Ovary (tissue), 9 donors: Measurements from ENCODE around the gene IKZF3. TPM values are rescaled to one million over a fixed set of nuclear protein-coding genes. Genes with fewer than 3 reads are reported as not detected.
"Not testable (repeated sequence)": the region's sequence is repeated elsewhere in the genome, so short reads cannot be mapped to it uniquely, and the experiment has no call there.

Experiments
- DNase-seq, 5 donors: peaks; one replicate each; pipeline ENCODE4 v3.0.0-alpha.2; 2019 to 2020
- H3K27ac ChIP-seq, 2 donors: fragments of 200-600 bp; one replicate each; pipeline versions ENCODE4 v1.5.1 to v1.8.0; 2019 to 2022
- H3K27me3 ChIP-seq: fragments of 200-600 bp; one replicate; pipeline ENCODE4 v1.8.0; 2022
- H3K36me3 ChIP-seq: fragments of 200-600 bp; sonication (generic); one replicate; pipeline ENCODE4 v1.5.1; 2019
- H3K4me1 ChIP-seq: one replicate; pipeline ENCODE4 v1.8.1; 2013; ENCODE audit warnings: mild to moderate bottlenecking, moderate library complexity; ENCODE audit not compliant: insufficient read depth
- H3K4me3 ChIP-seq: fragments of 200-600 bp; sonication (generic); one replicate; pipeline ENCODE4 v1.5.1; 2017
- H3K9me3 ChIP-seq, 2 donors: fragments of 200-600 bp in 1 of 2; sonication (generic) in 1 of 2; one replicate each; pipeline versions ENCODE4 v1.5.1 to v1.8.1; 2013 to 2019; ENCODE audit warnings: mild to moderate bottlenecking in 1 of 2, moderate library complexity in 1 of 2
- EP300 ChIP-seq: sonication (generic); formaldehyde crosslinking; IDR thresholded peaks from one replicate; pipeline ENCODE4 v1.6.1; 2017; ENCODE audit warnings: antibody characterized with exemption
- POLR2A ChIP-seq: fragments of 450-650 bp; IDR thresholded peaks from one replicate; pipeline ENCODE4 v1.6.1; 2017; ENCODE audit warnings: antibody characterized with exemption, mild to moderate bottlenecking, moderate library complexity
- WGBS, 3 donors: extraction: QIAGEN DNeasy Blood & Tissue Kit in 1 of 3; methylation state at CpG; one replicate each; pipeline versions ENCODE4 v1.1.5 to v1.1.7; 2013 to 2017; 5-methylcytosine and 5-hydroxymethylcytosine counted together
- intact Hi-C, 4 donors: fragments of 100-400 bp; cut with DNase I; formaldehyde crosslinking; loops; one replicate each; pipeline versions ENCODE4 v1.11.0 to v1.15.1; 2022 to 2023
- polyA plus RNA-seq, 2 donors: library from polyadenylated mRNA; stranded (reverse); fragments of 200-250 nt in 1 of 2; fragments of 350-450 nt in 1 of 2; fragmentation: Illumina TruSeq in 1 of 2; extraction: RNeasy Lipid Tissue Mini Kit (QIAGEN cat#74804) in 1 of 2; gene quantifications; one replicate each; pipeline ENCODE4 v1.2.3, GENCODE V29; 2013 to 2014
- total RNA-seq, 7 donors: library from RNA; depleted of rRNA in 2 of 7; stranded (reverse); fragments of >200 nt in 2 of 7; fragmentation: NEBNext Ultra II Directional in 3 of 7; extraction: Animal tissue kit (Norgen Biotek cat#: 25700) in 3 of 7; gene quantifications; one replicate each; pipeline versions ENCODE4 v1.1.0 to v1.2.4, GENCODE V29; 2016 to 2023
- TF ChIP-seq, protein P1 (sequence below), 3 donors: fragments of 450-650 bp in 2 of 3; fragments of 200-600 bp in 1 of 3; IDR thresholded peaks; one replicate each; pipeline versions ENCODE4 v1.5.1 to v1.8.0; 2016 to 2022; ENCODE audit warnings: antibody characterized with exemption in 3 of 3, mild to moderate bottlenecking in 1 of 3
- donor health status: DM: no; HTN: no; CAD: no; lungs with moderate emphysema.
- donor health status: DM: no; HTN: no; CAD: no.
- donor health status: Bipolar disorder and iron deficiency.
- donor health status: DM: yes; HTN: yes; CAD: no.
- donor health status: DM: no; HTN: no; CAD: no.
- donor health status: DM: yes; HTN: yes; CAD: no.

Gene IKZF3
- total and polyA plus RNA-seq, 9 donors, result 0.16 to 2.6 (median 0.62) TPM

DNA sequence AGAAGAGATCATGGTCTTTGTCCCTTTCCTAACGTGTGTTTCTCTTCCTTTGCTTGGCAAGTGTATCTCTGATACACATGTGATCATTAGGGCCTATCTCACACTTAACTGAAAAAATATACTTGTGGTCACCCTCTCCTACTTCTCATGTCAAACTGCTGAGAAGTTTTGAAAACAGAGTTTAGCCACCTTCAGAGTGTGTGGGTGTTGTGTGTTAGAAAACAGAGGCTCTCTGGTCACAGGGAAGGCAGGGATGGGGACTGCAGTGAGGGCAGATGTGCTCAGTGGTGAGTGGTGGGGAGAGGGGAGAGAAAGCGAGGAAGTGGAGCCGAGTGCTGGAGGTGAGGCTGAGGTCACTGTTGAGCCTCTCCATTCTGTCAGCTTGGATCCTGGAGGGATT, 97.0 kb downstream of the IKZF3 start:
- intact Hi-C loops, result no loop called here
- 29 to 46% (median 45%) methylated on average over 3 of the region's 3 CpGs for WGBS, 3 donors

DNA sequence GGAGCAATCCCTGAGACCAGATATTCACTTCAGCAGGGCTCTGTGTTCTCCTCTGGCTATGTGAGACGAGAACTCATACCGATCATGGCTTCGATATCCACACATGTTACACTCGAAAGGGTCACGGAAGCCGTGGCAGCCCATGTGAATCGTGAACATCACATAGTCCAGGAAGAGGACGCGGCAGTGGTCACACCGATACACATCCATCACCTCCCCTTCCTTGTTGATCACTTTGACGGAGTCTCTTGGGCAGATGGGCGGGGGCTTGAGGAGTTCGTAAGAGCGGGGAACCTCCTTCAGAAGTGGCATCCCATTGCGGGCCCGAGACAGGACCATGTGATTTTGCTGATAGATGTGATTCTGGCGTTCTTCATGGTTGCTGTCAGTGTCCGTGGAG, 98.3 kb downstream of the IKZF3 start:
- Histone ChIP-seq H3K4me3 (no peak overlapping the region), H3K9me3 (no peaks in the 10 kb centered on the region), H3K4me1 (no peaks in the 10 kb centered on the region), H3K27me3 (no peaks in the 10 kb centered on the region), H3K27ac (no peak overlapping the region), H3K36me3 (no peaks in the 10 kb centered on the region)
- 89 to 90% (median 89%) methylated on average over 18 of the region's 18 CpGs for WGBS, 3 donors
- no peak for DNase-seq
- intact Hi-C loops, result no loop called here
- no peak for TF ChIP-seq EP300
- TF ChIP-seq, protein P1, sequence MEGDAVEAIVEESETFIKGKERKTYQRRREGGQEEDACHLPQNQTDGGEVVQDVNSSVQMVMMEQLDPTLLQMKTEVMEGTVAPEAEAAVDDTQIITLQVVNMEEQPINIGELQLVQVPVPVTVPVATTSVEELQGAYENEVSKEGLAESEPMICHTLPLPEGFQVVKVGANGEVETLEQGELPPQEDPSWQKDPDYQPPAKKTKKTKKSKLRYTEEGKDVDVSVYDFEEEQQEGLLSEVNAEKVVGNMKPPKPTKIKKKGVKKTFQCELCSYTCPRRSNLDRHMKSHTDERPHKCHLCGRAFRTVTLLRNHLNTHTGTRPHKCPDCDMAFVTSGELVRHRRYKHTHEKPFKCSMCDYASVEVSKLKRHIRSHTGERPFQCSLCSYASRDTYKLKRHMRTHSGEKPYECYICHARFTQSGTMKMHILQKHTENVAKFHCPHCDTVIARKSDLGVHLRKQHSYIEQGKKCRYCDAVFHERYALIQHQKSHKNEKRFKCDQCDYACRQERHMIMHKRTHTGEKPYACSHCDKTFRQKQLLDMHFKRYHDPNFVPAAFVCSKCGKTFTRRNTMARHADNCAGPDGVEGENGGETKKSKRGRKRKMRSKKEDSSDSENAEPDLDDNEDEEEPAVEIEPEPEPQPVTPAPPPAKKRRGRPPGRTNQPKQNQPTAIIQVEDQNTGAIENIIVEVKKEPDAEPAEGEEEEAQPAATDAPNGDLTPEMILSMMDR (IDR thresholded peaks at IDR 0.05), result no peak

More for the DNA sequence above, 97.0 kb downstream of the IKZF3 start:
- Histone ChIP-seq H3K4me3 (no peak overlapping the region), H3K27ac (no peak overlapping the region), H3K27me3 (no peaks in the 10 kb centered on the region), H3K4me1 (no peaks in the 10 kb centered on the region), H3K36me3 (no peaks in the 10 kb centered on the region), H3K9me3 (no peaks in the 10 kb centered on the region)
- DNase-seq, result no peak
- no peak for TF ChIP-seq POLR2A
- no peak for TF ChIP-seq EP300
- TF ChIP-seq, protein P1 (IDR thresholded peaks at IDR 0.05), result no peak

DNA sequence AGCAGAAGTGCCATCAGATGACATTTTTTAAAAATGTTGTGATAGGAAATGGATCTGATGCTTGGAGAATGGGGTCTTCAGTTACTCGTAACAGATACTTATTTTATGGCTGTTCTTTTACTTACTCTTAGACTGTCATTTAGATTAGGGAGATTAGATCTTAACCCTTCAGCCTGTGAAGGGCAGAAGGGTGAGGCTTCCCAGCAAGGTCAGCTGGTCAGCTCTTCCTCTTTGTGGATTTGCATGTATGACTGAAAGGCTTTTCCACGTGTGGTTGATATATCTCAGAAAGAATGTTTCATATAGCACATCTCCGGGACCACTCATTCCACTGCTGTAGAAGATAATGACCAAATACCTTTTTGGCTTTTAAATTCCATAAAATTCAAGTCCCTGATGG, 98.9 kb downstream of the IKZF3 start:
- no peaks in the 10 kb centered on the region for H3K9me3 ChIP-seq
- 40 to 48% (median 46%) methylated on average over 3 of the region's 3 CpGs for WGBS, 3 donors
- H3K36me3 ChIP-seq, result no peaks in the 10 kb centered on the region
- H3K4me3 ChIP-seq, result no peak overlapping the region
- DNase-seq, result no peak
- intact Hi-C loops, result no loop called here
- H3K27me3 ChIP-seq, result no peaks in the 10 kb centered on the region
- TF ChIP-seq POLR2A (no peak), EP300 (no peak)
- TF ChIP-seq, protein P1 (IDR thresholded peaks at IDR 0.05), result no peak
- H3K4me1 ChIP-seq, result no peaks in the 10 kb centered on the region
- no peak overlapping the region for H3K27ac ChIP-seq

DNA sequence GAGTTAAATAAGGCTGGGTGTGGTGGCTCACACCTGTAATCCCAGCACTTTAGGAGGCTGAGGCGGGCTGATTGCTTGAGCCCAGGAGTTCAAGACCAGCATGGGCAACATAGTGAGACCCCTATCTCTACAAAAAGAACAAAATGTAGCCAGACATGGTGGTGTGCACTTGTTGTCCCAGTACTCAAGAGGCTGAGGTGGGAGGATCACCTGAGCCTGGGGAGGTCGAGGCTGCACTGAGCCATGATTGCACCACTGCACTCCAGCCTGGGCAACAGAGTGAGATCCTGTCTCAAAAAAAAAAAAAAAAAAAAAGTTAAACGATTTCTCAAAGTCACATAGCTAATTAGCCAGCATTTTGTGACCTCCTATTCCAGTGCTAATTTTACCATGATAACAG, 99.9 kb downstream of the IKZF3 start:
- WGBS, 3 donors, result 63 to 68% (median 65%) methylated on average over 3 of the region's 3 CpGs
- intact Hi-C loops, result not testable (repeated sequence)

DNA sequence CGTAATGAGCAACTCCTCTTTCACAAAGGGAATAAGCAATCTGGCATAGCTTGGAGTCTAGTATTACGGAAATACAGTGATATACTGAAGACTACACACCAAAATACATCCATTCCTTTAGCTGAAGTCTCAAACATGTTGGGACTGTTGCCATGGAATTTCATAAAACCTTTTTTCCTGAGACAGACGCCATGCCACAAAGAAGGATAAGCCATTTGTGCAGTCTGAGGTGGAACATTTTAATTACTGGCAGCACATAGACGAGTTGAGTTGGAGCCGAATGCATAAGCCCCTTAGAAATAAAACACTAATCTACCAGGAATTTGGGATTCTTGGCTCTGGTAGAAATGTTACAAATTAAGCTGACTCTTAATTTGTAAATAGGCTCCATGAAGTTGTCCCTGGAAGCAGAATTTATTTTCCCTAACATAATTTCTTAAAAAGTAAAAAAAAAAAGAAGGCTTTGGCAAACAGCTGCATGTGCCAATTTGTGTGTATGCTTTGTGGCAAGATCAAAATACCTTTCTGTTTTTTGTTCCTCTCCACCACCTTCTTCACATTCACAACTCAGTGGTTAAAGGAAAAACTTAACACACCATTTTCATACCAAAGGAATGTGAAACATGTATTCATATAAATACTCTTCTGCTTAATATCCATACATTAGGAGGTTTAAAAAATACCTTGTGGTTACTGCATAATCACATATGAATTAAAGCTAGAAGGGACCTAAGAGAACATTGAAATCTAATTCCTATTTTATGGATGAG, 100.9 kb downstream of the IKZF3 start:
- Histone ChIP-seq H3K9me3 (no peaks in the 10 kb centered on the region), H3K4me3 (no peak overlapping the region), H3K4me1 (no peaks in the 10 kb centered on the region), H3K36me3 (no peaks in the 10 kb centered on the region), H3K27me3 (no peaks in the 10 kb centered on the region), H3K27ac (no peak overlapping the region)
- no peak for TF ChIP-seq EP300
- TF ChIP-seq, protein P1 (IDR thresholded peaks at IDR 0.05), result no peak
- TF ChIP-seq POLR2A, result no peak
- DNase-seq, result no peak
- intact Hi-C loops, result no loop called here
- 6 to 14% (median 13%) methylated on average over 5 of the region's 5 CpGs for WGBS, 3 donors

More for the DNA sequence above, 99.9 kb downstream of the IKZF3 start:
- not testable (repeated sequence) for H3K9me3 ChIP-seq, H3K36me3 ChIP-seq, H3K27ac ChIP-seq, H3K4me3 ChIP-seq, DNase-seq, H3K27me3 ChIP-seq, H3K4me1 ChIP-seq
